ENCODE data around the gene UBA1. TPM values are rescaled to one million over a fixed set of nuclear protein-coding genes. Genes with fewer than 3 reads are reported as not detected.

UBA1 gene
- total and polyA plus RNA-seq, 8 donors, result 192 to 248 (median 218) TPM

GRCh38 chrX:47232197-47232802 lies 38.7 kb downstream of the UBA1 start:
- DNase-seq (no peak), ATAC-seq (no peak)
- peaks cover 0 to 16% of the 10 kb centered on the region in 2 donors for H3K36me3 ChIP-seq
- no peaks in the 10 kb centered on the region for H3K4me1 ChIP-seq
- TF ChIP-seq, protein P1, sequence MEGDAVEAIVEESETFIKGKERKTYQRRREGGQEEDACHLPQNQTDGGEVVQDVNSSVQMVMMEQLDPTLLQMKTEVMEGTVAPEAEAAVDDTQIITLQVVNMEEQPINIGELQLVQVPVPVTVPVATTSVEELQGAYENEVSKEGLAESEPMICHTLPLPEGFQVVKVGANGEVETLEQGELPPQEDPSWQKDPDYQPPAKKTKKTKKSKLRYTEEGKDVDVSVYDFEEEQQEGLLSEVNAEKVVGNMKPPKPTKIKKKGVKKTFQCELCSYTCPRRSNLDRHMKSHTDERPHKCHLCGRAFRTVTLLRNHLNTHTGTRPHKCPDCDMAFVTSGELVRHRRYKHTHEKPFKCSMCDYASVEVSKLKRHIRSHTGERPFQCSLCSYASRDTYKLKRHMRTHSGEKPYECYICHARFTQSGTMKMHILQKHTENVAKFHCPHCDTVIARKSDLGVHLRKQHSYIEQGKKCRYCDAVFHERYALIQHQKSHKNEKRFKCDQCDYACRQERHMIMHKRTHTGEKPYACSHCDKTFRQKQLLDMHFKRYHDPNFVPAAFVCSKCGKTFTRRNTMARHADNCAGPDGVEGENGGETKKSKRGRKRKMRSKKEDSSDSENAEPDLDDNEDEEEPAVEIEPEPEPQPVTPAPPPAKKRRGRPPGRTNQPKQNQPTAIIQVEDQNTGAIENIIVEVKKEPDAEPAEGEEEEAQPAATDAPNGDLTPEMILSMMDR (IDR thresholded peaks at IDR 0.05), result no peak
- H3K4me3 ChIP-seq, result peak overlapping the region; percentile 26 to 52
- no peaks in the 10 kb centered on the region for H3K9me3 ChIP-seq
- intact Hi-C loops (cut with DNase I), result no loop called here
- H3K27ac ChIP-seq, result peak overlapping the region; percentile 89 to 92
- peaks cover 0 to 10% of the 10 kb centered on the region in 2 donors for H3K27me3 ChIP-seq

GRCh38 chrX:47232803-47233332 lies 39.2 kb downstream of the UBA1 start, which contains the start of gene USP11:
Gene USP11, plus strand, starts transcription at chrX:47233009. Its CDS starts 35 bp downstream, at chrX:47233044.
- peaks cover 0 to 10% of the 10 kb centered on the region in 2 donors for H3K27me3 ChIP-seq
- no peaks in the 10 kb centered on the region for H3K9me3 ChIP-seq
- H3K36me3 ChIP-seq, result peaks cover 0 to 14% of the 10 kb centered on the region in 2 donors
- peak within 1 kb of the TSS; percentile 26 to 52 for H3K4me3 ChIP-seq
- peak; percentile 14 for ATAC-seq
- H3K27ac ChIP-seq, result peak within 1 kb of the TSS; percentile 89 to 92
- TF ChIP-seq, protein P1 (IDR thresholded peaks at IDR 0.05), result no peak
- no peaks in the 10 kb centered on the region for H3K4me1 ChIP-seq
- intact Hi-C loops (cut with DNase I), result no loop called here
- DNase-seq, result peak in 3 of 4 donors; percentile 47 to 79 (median 61)

GRCh38 chrX:47233333-47234113 lies 39.9 kb downstream of the UBA1 start:
- Histone ChIP-seq H3K27me3 (peaks cover 0 to 10% of the 10 kb centered on the region in 2 donors), H3K9me3 (no peaks in the 10 kb centered on the region), H3K27ac (peak overlapping the region; percentile 89 to 92), H3K4me3 (peak overlapping the region; percentile 26 to 52), H3K4me1 (no peaks in the 10 kb centered on the region), H3K36me3 (peaks cover 0 to 10% of the 10 kb centered on the region in 2 donors)
- TF ChIP-seq, protein P1 (IDR thresholded peaks at IDR 0.05), result no peak
- ATAC-seq, result peak; percentile 94
- intact Hi-C loops (cut with DNase I), result no loop called here
- peak; percentile 92 to 95 (median 95) for DNase-seq

DNA sequence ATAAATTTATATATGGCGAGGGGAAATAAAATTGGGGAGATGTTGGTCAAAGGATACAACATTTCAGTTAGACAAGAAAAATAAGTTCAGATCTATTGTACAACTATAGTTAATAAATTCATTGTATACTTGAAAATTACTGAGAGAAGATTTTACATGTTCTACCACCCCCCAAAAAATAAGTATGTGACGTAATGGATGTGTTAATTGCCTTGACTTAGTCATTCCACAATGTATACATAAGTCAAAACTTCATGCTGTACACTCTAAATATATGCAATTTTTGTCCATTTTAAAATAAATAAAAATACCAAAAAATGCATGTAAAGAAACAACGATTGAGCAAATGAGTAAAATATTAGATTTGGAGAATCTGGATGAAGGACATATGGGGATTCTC lies 41.0 kb downstream of the UBA1 start:
- peaks cover 0 to 10% of the 10 kb centered on the region in 2 donors for H3K27me3 ChIP-seq
- no peaks in the 10 kb centered on the region for H3K36me3 ChIP-seq
- intact Hi-C loops (cut with DNase I), result no loop called here

More for the DNA sequence above, 41.0 kb downstream of the UBA1 start:
- H3K4me3 ChIP-seq, result peak overlapping the region in 1 of 2 donors; percentile 52
- no peaks in the 10 kb centered on the region for H3K4me1 ChIP-seq
- ATAC-seq (no peak), DNase-seq (no peak)
- H3K27ac ChIP-seq, result peak overlapping the region; percentile 89 to 92
- TF ChIP-seq, protein P1 (IDR thresholded peaks at IDR 0.05), result no peak
- no peaks in the 10 kb centered on the region for H3K9me3 ChIP-seq
